H1 (cell line): Measurements from ENCODE around the gene CCDC183. TPM values are rescaled to one million over a fixed set of nuclear protein-coding genes. Genes with fewer than 3 reads are reported as not detected.

ENCODE experiments used
- EP300 ChIP-seq, 2 experiments: IDR thresholded peaks; 1 replicate in 1 of 2; 2 replicates in 1 of 2; pipeline ENCODE4 v1.6.1; 2011 to 2012; ENCODE audit warnings: low read depth in 2 of 2, low read length in 2 of 2, mild to moderate bottlenecking in 2 of 2, borderline replicate concordance in 1 of 2, inconsistent platforms in 1 of 2, moderate library complexity in 1 of 2
- KDM1A ChIP-seq: fragments of 200-600, 300-600 bp; sonication (generic); IDR thresholded peaks from 2 replicates; pipeline ENCODE4 v1.7.1; 2016; ENCODE audit warnings: mild to moderate bottlenecking, low read length, borderline replicate concordance
- POLR2AphosphoS5 ChIP-seq: IDR thresholded peaks from 2 replicates; pipeline ENCODE4 v1.6.1; 2011; ENCODE audit warnings: low read depth, low read length
- RAD21 ChIP-seq, 2 experiments: IDR thresholded peaks in 1 of 2; conservative IDR thresholded peaks in 1 of 2; 2 replicates each; pipeline ENCODE4 v1.6.1; 2011; ENCODE audit warnings: low read depth in 2 of 2, low read length in 2 of 2, improper control_type of control experiment in 1 of 2, inconsistent platforms in 1 of 2, mild to moderate bottlenecking in 1 of 2, moderate library complexity in 1 of 2
- SRF ChIP-seq: IDR thresholded peaks from 2 replicates; pipeline ENCODE4 v1.6.1; 2011; ENCODE audit warnings: mild to moderate bottlenecking, low read depth, low read length, moderate library complexity
- polyA plus RNA-seq, 7 experiments: library from polyadenylated mRNA; depleted of rRNA in 3 of 7; stranded (reverse) in 5 of 7; unstranded in 2 of 7; fragments of >200 nt in 5 of 7; fragments of 200-250 nt in 2 of 7; gene quantifications; 1 replicate in 5 of 7; 2 replicates in 1 of 7; 4 replicates in 1 of 7; pipeline versions ENCODE4 v1.2.1 to v1.2.3, GENCODE V29; 2011 to 2013; ENCODE audit warnings: missing spikeins in 2 of 7, mixed read lengths in 2 of 7
- total RNA-seq: library from RNA; stranded (reverse); fragmentation: NEBNext Ultra II Directional; extraction: Animal tissue kit (Norgen Biotek cat#: 25700); gene quantifications from 2 replicates; pipeline ENCODE4 v1.2.1, GENCODE V29; 2021
- TF ChIP-seq, protein P1 (sequence below): IDR thresholded peaks from 2 replicates; pipeline ENCODE4 v1.6.1; 2012; ENCODE audit warnings: inconsistent platforms
- TF ChIP-seq, protein P2 (sequence below): fragments of 300-600 bp; sonication (generic); IDR thresholded peaks from 2 replicates; pipeline ENCODE4 v1.7.1; 2012; ENCODE audit warnings: low read length, moderate library complexity, mild to moderate bottlenecking, inconsistent platforms; ENCODE audit not compliant: insufficient replicate concordance

The CCDC183 gene
- total and polyA plus RNA-seq, 2 of the 8 experiments (the other 6 are each of a cell fraction or from before 2014, with no cell fraction given): 0.51 to 1.6 TPM

DNA sequence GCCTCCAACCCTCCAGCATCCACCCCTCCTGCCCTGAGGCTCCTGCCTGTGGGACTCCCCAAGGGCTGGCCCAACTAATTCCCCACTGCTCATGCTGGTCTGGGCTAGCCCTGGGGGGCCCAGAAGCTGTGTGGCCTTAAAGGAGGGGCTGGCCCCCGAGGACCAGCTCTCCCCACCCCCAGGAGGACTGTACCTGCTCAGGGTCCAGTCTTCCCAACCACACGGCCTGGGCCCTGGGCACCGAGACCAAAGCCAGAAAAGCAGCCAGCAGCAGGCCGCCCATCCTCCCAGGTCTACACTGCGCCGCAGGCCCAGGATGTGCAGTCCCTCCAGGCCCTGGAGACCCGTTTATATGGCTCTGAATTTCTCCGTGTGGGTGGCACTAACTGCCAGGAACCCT is 47.9 kb upstream of the CCDC183 start, which contains the start of gene LCN6 (continued):
- no peak for TF ChIP-seq KDM1A
- TF ChIP-seq, protein P1, sequence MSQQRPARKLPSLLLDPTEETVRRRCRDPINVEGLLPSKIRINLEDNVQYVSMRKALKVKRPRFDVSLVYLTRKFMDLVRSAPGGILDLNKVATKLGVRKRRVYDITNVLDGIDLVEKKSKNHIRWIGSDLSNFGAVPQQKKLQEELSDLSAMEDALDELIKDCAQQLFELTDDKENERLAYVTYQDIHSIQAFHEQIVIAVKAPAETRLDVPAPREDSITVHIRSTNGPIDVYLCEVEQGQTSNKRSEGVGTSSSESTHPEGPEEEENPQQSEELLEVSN: no peak
- TF ChIP-seq SRF: no peak
- no peak for TF ChIP-seq EP300 (IDR thresholded peaks at IDR 0.05; ENCODE audit: borderline replicate concordance in 1 of 2, low read depth in 2 of 2, low read length in 2 of 2)
- TF ChIP-seq RAD21 (IDR thresholded peaks at IDR 0.05 in 1 of 2, conservative IDR thresholded peaks at IDR 0.05 in 1 of 2; ENCODE audit: low read depth in 2 of 2, low read length in 2 of 2): no peak
- TF ChIP-seq POLR2AphosphoS5: no peak
- TF ChIP-seq, protein P2, sequence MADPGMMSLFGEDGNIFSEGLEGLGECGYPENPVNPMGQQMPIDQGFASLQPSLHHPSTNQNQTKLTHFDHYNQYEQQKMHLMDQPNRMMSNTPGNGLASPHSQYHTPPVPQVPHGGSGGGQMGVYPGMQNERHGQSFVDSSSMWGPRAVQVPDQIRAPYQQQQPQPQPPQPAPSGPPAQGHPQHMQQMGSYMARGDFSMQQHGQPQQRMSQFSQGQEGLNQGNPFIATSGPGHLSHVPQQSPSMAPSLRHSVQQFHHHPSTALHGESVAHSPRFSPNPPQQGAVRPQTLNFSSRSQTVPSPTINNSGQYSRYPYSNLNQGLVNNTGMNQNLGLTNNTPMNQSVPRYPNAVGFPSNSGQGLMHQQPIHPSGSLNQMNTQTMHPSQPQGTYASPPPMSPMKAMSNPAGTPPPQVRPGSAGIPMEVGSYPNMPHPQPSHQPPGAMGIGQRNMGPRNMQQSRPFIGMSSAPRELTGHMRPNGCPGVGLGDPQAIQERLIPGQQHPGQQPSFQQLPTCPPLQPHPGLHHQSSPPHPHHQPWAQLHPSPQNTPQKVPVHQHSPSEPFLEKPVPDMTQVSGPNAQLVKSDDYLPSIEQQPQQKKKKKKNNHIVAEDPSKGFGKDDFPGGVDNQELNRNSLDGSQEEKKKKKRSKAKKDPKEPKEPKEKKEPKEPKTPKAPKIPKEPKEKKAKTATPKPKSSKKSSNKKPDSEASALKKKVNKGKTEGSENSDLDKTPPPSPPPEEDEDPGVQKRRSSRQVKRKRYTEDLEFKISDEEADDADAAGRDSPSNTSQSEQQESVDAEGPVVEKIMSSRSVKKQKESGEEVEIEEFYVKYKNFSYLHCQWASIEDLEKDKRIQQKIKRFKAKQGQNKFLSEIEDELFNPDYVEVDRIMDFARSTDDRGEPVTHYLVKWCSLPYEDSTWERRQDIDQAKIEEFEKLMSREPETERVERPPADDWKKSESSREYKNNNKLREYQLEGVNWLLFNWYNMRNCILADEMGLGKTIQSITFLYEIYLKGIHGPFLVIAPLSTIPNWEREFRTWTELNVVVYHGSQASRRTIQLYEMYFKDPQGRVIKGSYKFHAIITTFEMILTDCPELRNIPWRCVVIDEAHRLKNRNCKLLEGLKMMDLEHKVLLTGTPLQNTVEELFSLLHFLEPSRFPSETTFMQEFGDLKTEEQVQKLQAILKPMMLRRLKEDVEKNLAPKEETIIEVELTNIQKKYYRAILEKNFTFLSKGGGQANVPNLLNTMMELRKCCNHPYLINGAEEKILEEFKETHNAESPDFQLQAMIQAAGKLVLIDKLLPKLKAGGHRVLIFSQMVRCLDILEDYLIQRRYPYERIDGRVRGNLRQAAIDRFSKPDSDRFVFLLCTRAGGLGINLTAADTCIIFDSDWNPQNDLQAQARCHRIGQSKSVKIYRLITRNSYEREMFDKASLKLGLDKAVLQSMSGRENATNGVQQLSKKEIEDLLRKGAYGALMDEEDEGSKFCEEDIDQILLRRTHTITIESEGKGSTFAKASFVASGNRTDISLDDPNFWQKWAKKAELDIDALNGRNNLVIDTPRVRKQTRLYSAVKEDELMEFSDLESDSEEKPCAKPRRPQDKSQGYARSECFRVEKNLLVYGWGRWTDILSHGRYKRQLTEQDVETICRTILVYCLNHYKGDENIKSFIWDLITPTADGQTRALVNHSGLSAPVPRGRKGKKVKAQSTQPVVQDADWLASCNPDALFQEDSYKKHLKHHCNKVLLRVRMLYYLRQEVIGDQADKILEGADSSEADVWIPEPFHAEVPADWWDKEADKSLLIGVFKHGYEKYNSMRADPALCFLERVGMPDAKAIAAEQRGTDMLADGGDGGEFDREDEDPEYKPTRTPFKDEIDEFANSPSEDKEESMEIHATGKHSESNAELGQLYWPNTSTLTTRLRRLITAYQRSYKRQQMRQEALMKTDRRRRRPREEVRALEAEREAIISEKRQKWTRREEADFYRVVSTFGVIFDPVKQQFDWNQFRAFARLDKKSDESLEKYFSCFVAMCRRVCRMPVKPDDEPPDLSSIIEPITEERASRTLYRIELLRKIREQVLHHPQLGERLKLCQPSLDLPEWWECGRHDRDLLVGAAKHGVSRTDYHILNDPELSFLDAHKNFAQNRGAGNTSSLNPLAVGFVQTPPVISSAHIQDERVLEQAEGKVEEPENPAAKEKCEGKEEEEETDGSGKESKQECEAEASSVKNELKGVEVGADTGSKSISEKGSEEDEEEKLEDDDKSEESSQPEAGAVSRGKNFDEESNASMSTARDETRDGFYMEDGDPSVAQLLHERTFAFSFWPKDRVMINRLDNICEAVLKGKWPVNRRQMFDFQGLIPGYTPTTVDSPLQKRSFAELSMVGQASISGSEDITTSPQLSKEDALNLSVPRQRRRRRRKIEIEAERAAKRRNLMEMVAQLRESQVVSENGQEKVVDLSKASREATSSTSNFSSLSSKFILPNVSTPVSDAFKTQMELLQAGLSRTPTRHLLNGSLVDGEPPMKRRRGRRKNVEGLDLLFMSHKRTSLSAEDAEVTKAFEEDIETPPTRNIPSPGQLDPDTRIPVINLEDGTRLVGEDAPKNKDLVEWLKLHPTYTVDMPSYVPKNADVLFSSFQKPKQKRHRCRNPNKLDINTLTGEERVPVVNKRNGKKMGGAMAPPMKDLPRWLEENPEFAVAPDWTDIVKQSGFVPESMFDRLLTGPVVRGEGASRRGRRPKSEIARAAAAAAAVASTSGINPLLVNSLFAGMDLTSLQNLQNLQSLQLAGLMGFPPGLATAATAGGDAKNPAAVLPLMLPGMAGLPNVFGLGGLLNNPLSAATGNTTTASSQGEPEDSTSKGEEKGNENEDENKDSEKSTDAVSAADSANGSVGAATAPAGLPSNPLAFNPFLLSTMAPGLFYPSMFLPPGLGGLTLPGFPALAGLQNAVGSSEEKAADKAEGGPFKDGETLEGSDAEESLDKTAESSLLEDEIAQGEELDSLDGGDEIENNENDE: no peak
